ENCODE measurements around the gene F7.

- no peak for TF ChIP-seq CTCF (IDR thresholded peaks at IDR 0.05; ENCODE audit: low read depth, low read length, poor library complexity, severe bottlenecking)
- TF ChIP-seq EZH2phosphoT487 (IDR thresholded peaks at IDR 0.05; ENCODE audit: borderline replicate concordance, low read length), result no peak
Observed at GRCh38 chr13:113149711-113150549, 44.3 kb downstream of the F7 start.

All from DOHH2 (cell line).